CD4-positive, alpha-beta memory T cell (primary cell): ENCODE results near the gene LGALS13. TPM values are rescaled to one million over a fixed set of nuclear protein-coding genes. Genes with fewer than 3 reads are reported as not detected.

Experiments
- polyA plus RNA-seq, 2 donors: library from polyadenylated mRNA; unstranded; fragments of 300-500 nt; fragmentation: Illumina TruSeq; gene quantifications; one replicate each; pipeline ENCODE4 v1.2.3, GENCODE V29; 2021
- total RNA-seq, 2 experiments: library from RNA; stranded (reverse); gene quantifications; one replicate each; pipeline ENCODE4 v1.2.3, GENCODE V29; 2021

LGALS13 gene
- total and polyA plus RNA-seq, 4 experiments from 2014 or later: not detected

Other genes starting within 250 kb of the LGALS13 start
- gene PAF1, start 211.4 kb upstream of the LGALS13 start, total RNA-seq: 10 to 100 TPM; 49.2 to 53.8 TPM
- gene PAF1, start 211.4 kb upstream of the LGALS13 start, polyA plus RNA-seq: 10 to 100 TPM; 21.5 to 46.7 TPM
- 10 to 100 TPM; 43.1 to 51.3 TPM for gene MED29, start 211.1 kb upstream of the LGALS13 start, total RNA-seq
- 10 to 100 TPM; 50.6 to 59.8 TPM for gene MED29, start 211.1 kb upstream of the LGALS13 start, polyA plus RNA-seq
- gene ZFP36, start 195.7 kb upstream of the LGALS13 start, total RNA-seq: 100 to 1,000 TPM; 151 to 152 TPM
- gene ZFP36, start 195.7 kb upstream of the LGALS13 start, polyA plus RNA-seq: 100 to 1,000 TPM; 164 to 191 TPM
- gene PLEKHG2, start 189.9 kb upstream of the LGALS13 start, total RNA-seq: 10 to 100 TPM; 12.1 to 17.0 TPM
- 1 to 10 TPM; 1.4 to 5.1 TPM for gene PLEKHG2, start 189.9 kb upstream of the LGALS13 start, polyA plus RNA-seq
- gene RPS16, start 166.6 kb upstream of the LGALS13 start, total RNA-seq: 1,000 to 10,000 TPM; 4,061 to 4,227 TPM
- gene RPS16, start 166.6 kb upstream of the LGALS13 start, polyA plus RNA-seq: 1,000 to 10,000 TPM; 1,590 to 2,052 TPM
- 100 to 1,000 TPM; 234 to 236 TPM for gene SUPT5H, start 156.9 kb upstream of the LGALS13 start, total RNA-seq
- 100 to 1,000 TPM in 1 of 2 donors, 10 to 100 TPM in 1; 47.4 to 111 TPM for gene SUPT5H, start 156.9 kb upstream of the LGALS13 start, polyA plus RNA-seq
- gene TIMM50, start 121.7 kb upstream of the LGALS13 start, total RNA-seq: 10 to 100 TPM; 47.2 to 49.6 TPM
- gene TIMM50, start 121.7 kb upstream of the LGALS13 start, polyA plus RNA-seq: 10 to 100 TPM; 39.1 to 50.4 TPM
- under 1 TPM in 1 of 2 experiments, not detected in 1; 0.14 TPM for gene DLL3, start 103.6 kb upstream of the LGALS13 start, total RNA-seq
- under 1 TPM; 0.16 to 0.19 TPM for gene DLL3, start 103.6 kb upstream of the LGALS13 start, polyA plus RNA-seq
- gene SELENOV, start 87.4 kb upstream of the LGALS13 start, total RNA-seq: not detected
- not detected for gene SELENOV, start 87.4 kb upstream of the LGALS13 start, polyA plus RNA-seq
- gene EID2B, start 69.7 kb upstream of the LGALS13 start, total RNA-seq: 1 to 10 TPM; 7.7 to 8.8 TPM
- gene EID2B, start 69.7 kb upstream of the LGALS13 start, polyA plus RNA-seq: 1 to 10 TPM; 6.1 to 7.8 TPM
- gene EID2, start 62.4 kb upstream of the LGALS13 start, total RNA-seq: 10 to 100 TPM; 22.0 to 22.8 TPM
- gene EID2, start 62.4 kb upstream of the LGALS13 start, polyA plus RNA-seq: 10 to 100 TPM; 22.1 to 34.9 TPM
- gene LGALS16, start 53.4 kb downstream of the LGALS13 start, total RNA-seq: not detected
- not detected for gene LGALS16, start 53.4 kb downstream of the LGALS13 start, polyA plus RNA-seq
- gene LGALS14, start 102.0 kb downstream of the LGALS13 start, total RNA-seq: not detected
- gene LGALS14, start 102.0 kb downstream of the LGALS13 start, polyA plus RNA-seq: 1 to 10 TPM in 1 of 2 donors, not detected in 1; 1.0 TPM
- gene CLC, start 135.5 kb downstream of the LGALS13 start, total RNA-seq: under 1 TPM; 0.58 to 0.96 TPM
- gene CLC, start 135.5 kb downstream of the LGALS13 start, polyA plus RNA-seq: under 1 TPM in 1 of 2 donors, not detected in 1; 0.93 TPM
- gene LEUTX, start 176.3 kb downstream of the LGALS13 start, total RNA-seq: not detected
- gene LEUTX, start 176.3 kb downstream of the LGALS13 start, polyA plus RNA-seq: not detected
- 10 to 100 TPM; 28.4 to 30.9 TPM for gene DYRK1B, start 231.6 kb downstream of the LGALS13 start, total RNA-seq
- 10 to 100 TPM in 1 of 2 donors, 1 to 10 TPM in 1; 7.0 to 15.0 TPM for gene DYRK1B, start 231.6 kb downstream of the LGALS13 start, polyA plus RNA-seq
- 100 to 1,000 TPM; 282 to 295 TPM for gene FBL, start 243.9 kb downstream of the LGALS13 start, total RNA-seq
- gene FBL, start 243.9 kb downstream of the LGALS13 start, polyA plus RNA-seq: 100 to 1,000 TPM; 173 to 174 TPM